Measurements from ENCODE around the gene HOXA10.

Gene HOXA10
- 0 reads per million in 4 donors for total RNA-seq

DNA sequence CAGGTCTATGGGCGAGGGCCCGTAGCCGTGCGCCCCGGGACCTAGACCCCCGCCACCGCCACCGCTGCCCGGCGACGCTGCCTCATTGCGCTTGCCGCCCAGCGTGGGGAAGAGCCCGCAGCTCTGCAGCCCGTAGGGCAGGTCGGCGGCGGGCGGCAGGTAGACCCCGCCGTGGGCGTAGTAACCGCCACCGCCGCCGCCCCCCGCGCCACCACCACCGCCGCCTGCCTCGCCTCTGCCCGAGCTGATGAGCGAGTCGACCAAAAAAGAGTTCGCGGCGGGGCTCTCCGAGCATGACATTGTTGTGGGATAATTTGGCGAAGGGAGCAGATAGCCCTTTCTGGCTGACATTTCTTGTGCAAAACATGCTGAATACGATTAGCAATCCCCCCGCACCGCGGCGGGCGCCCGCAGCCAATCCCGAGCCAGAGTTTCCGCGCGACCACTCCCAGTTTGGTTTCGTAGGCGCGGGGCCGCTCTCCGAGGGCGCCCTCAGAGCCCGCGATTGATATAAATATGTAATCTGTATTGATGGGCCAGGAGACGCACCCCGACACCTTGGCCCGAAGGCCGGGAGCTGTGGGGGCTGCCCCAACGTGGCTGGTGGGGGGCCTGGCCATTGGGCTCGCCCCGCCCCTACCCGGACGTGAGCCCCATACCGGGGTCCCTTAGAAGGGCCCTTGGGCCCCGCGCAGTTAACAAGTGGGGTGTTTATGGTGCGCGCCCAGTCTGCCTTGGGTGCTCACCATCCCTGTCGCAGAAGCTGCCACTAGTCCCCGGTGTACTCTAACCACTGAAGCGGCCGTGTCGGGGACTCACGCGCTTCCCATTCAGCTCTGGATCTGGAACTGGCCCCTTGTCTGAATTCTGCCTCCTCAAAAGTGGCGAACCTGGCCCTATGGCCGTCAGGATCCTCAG lies at the start of gene HOXA10:
TSS of gene HOXA10 (minus strand) at position 365 of the 918 bp plus-strand sequence. CDS start at position 351, 14 bp downstream.
- no peak for DNase-seq

DNA sequence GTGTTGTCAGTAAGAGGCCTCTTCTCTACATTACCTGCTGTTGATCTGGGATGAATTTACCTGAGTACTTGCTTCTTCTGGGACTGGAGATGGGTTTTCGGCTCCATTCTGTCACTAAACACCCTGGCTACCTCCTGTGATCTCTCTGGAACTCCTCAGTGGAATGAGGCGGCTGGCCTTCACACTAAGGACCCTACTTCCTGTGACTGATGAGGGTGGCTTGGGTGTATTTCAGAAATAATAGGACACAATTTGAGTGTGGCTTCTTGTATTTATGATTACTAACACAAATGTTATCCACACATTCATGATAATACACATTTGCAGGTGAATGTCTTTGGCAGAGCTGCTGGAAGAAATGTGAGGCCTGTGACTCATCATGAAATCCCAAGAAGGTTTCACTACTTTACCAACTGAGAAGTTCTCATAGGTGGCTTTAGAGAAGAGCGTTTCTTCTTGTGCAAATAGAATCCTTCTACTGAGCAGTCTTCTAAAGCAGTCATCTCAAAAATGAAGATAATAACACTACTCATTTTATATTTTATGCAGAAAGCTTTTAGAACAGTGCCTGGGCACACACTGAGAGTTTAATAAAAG lies 47.2 kb upstream of the HOXA10 start:
- DNase-seq = no peak

DNA sequence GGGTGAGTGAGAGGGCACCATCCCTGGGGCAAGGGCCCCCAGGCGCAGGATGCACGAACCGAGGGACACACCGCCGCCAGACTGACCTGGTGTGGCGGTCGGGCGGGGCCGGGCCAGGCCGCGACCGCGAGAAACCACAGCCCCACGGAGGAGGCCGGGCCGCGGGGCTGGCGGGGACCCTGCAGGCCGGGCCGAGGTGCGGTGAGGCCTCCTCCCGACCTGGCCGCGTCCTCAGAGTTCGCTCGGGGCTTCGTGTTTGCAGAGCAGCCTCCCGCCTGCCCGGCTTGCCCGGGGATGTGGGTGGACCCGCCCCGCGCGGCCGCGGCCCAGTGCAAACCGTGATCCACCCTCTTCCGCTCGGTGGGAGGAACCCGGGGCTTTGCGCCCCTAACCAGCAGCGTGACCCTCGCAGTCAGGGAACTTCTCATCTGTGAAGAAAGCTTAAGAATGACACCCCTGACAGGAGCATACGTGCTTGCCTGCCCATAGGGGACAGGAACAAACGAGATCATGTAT lies 46.4 kb upstream of the HOXA10 start:
- no peak for DNase-seq

DNA sequence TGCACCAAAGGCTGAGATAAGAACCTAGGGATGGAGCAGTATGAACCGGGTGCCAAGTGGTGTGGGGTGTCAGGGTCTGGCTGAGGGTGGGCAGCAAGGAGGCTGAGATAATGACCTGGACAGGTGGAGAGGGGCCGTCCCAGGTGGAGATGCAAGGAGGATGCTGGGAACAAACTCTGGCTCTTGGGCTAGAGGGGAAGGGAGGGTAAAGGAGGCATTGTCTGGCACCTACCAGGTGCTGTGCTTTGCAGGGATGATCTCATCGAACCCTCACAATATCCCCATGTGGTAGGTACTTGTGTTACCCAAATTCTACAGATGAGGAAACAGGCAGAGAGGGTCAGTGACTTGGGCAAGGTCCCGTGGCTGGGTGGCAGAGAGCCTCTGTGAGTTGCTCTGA lies 45.7 kb upstream of the HOXA10 start:
- no peak for DNase-seq

DNA sequence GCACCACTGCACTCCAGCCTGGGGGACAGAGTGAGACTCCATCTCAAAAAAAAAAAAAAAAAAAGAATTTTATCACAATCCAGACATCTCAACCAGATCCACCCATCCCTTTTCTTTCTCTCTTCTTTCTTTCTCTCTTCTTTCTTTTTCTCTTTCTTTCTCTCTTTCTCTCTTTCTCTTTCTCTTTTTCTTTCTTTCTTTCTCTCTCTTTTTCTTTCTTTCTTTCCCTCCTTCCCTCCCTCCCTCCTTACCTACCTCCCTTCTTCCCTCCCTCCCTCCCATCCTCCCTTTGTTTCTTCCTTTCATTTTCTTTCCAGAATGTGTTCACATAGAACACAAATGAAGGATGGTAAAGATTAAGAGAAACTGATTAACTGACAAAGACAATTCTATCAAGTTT lies 43.8 kb upstream of the HOXA10 start:
- DNase-seq = no peak

DNA sequence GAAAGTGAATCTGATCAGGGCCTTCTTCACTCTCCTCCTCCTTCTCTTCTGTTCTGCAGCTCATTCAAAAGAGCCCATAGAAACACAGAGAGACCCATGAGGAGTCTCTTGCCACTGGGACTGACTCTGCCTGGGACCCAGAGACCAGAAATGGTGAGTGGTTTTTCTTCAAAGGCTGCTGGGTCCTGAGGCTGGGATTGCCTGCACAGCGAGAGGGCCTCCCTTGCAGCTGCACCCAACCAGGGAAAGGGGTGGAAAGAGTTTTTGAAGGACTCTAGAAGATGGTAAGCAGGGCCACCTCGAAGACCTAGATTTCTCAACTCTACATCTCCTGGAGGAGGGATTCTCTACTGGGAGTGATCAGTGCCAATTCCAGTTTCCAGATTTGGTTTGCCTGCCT lies 41.2 kb upstream of the HOXA10 start:
- DNase-seq = no peak

DNA sequence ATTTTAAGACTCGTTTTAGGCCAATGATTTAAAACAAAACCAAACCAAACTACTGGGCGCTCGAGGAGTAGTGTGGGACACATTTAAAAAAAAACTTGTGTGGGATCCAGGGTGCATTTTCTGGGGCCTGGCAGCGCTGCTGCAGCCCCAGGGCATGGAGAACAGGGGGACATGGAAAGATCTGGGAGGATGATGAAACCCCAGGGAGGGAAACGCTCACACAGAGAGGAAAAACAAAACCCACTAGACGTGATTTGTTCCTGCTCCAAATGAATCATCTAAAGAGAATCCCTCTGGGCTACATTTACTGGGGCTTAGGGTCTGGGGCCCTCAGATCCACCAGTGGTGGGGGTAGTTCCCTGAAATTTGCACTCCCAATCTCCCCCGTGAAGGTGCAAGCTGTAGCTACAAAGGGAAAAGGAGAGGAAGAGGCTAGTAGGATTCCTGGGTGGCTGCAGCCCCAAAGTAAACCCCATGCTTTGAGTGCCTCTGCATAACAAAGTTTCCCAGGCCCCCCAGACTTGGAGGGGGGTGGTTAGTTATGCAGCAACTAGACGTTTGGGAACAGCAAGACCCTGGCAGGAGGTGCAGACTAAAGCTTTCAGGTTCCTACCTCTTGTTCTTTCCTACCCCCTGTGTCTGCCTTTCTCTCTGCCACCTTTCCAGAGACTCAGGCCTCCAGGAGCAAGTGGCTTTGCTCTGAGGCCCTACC lies 40.3 kb upstream of the HOXA10 start:
- DNase-seq = no peak

DNA sequence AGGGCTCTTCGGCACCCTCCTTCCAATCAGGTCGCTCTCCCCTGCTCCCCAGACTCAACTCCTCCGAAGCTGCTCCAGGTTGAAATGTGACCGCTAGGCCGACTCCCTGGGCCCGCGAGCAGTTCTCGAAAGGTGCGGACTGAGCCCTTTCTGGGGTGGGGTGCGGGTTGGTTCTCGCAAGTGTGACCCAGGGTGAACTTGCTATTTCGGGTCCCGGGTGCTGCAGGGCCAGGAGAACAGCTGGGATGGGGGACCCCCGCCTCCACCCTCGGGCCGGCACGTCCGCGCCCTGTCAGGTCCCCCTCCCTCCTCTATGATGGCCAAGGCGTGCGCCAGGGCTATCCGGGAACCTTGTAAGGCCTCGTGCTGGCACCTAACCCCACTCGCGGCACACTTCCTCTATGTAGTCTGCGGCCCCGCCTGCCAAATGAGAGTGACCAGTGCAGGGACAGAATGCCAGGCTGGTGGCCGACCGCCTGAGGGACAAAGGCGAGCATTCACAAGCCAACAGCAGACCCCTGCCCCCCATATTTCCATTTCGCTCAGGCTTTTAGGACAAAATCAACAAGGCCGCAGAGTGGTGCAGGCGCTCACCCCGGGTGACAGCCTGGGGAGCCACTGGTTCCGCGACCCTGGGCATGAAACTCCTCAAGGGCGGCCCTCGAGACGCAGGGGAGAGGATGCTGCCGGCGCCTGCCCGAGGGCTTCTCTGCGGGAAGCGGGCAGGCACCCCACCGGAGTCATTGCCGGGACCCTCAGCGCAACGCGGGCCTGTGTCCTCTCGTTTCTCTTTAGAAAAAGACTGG lies 39.5 kb upstream of the HOXA10 start:
- no peak for DNase-seq

DNA sequence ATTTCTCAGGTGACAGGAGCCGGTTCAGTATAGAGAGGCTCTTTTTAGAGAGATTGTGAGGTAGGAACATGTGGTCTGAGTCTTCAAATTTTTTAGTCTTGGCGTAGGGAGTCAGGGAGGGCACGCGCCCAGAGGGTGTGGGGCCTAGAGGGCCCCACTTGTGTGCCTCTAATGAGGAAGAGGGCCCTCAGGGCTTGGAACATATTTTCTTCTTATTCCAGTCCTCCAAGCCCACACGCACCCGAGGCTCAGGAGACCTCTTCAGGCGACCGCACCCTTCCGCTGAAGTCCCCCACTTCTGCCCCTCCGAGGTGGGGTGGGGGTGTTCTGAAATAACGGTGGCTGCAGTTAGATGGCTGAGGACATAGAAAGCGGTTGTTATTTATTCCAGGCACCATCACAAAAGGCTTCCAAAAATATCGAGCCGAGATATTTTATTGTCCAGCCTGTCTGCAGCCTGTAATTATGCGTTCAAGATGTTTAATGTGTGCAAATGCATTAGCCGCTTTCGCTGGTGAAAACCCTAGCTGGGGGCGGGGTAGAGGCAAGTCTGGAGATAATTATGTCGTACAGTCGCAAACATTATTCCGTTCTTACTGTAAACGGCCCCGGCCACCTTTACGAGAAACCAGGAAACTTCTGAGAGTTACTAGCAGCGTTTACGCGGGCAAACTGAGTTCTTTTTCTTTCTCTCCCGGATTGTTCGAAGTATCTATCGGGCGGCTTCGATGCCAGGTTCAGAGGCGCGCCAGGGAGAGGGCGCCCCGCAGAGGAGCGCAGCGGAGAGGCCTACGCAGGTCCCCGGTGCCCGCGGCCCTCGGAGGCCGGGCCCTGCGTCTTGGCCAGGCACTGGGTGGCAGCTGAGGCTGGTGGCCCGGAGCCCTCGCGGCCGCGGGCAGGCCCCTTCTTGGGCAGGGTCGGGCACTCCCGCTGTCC lies 38.6 kb upstream of the HOXA10 start:
- no peak for DNase-seq

DNA sequence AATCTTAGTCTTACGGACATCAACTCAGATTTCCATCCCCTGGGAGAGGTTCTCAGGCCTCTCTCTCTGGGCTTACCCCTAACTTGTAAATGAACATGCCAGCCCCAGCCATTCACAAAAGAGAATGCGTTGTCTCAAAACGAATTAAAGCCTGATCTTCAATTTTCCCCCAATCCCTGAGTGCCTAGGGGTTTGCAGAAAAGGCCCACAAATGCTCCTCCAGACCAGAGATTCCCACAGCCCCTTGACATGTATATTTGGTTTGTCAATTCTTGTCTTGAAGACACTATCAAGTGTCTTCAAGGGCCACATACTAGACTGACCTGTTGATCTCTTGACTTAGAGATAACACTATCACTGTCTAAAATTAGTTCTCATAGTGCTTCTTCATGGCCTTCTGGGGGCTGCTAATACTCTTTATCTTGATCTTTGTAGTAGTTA lies 37.7 kb upstream of the HOXA10 start:
- DNase-seq = no peak

DNA sequence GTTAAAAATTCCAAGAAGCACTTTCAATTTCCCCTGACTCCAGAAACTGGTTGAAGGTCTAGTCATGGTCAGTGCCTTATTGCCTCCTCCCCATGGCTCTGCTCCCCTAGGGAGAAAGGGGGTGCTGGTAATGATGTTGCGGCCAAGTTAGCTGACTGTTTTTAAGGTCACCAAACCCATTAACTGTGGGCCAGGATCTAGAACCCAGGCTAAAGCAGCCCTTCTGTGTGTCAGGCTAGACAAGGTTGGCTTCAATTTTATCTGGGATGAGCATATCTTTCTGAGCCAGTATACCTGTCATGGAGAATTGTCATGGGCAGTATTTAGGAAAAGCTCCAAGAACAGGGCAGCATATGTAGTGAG lies 36.9 kb upstream of the HOXA10 start:
- no peak for DNase-seq

DNA sequence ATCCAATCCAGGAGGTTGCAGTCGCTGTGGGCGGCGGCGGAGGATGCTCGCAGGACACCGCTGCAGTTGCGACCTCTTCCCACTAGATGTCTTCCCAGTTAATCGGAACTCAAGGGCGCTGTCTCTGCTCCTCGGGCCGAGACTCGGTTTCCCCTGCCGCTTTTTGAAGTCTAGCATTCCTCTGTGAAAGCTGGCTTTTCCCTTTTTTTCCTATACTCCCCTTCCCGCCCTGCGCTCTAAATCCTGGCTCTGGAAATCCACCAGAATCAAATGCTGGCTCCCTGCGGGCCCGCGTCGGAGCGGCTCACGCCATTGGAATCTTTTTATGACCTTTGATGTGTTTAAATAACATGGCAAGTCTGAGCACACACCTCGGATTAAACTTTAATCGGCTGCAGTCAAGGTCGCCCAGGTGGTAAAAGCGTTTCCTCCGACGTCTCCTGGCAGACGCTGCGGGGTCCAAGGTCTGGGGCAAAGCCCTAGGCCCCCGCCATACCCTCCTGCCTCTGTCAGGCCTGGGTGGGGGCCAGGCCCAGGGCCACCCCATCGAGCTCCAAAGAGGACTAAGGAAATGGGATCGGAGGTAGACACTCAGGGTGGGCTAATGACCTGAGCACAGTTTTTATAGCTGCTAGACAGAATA lies 36.4 kb upstream of the HOXA10 start:
- DNase-seq = peak in 1 of 5 donors; percentile 17

DNA sequence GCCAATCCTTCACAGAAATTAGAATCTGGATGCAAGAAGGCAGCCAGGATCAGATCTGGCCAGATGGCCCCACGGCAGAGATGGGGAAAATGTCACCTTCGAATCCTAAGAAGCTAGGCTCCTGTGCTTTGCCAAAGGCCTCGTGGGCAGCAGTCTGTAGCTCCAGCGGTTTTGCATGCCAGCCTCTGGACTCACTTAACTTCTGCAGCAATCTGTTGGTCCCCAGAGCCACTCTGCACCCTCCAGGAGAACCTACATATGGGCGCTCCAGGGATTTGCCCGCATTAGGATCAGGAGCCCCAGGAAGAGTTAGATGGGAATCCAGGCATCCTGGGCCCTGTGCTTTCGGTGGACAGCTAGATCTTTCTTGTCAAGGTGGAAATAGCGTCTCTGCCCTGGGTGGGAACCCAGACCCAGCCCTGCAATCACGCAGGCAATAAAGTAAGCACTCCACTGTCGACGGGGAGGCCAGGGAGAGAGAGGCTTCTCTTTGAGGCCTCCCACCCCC lies 35.9 kb upstream of the HOXA10 start:
- DNase-seq = no peak

DNA sequence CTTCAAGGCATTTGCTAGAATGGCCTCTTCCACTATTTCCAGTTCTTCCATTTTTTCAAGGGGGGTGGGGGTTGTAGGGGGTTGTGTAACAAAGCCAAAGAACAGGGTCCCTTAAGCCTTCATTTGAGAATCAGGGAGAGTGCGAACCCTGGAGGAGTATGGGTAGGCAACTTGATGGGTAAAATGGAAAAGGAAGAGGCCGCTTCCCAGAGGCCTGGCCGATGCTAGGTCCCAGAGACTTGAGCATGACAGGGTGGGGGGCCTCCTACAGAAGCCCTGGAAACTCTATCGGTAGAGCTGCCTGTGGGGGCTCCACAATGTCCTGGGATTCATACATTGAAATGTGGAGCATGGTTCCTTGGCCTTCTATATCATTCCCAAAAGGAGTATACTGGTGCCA lies 34.9 kb upstream of the HOXA10 start:
- no peak for DNase-seq

DNA sequence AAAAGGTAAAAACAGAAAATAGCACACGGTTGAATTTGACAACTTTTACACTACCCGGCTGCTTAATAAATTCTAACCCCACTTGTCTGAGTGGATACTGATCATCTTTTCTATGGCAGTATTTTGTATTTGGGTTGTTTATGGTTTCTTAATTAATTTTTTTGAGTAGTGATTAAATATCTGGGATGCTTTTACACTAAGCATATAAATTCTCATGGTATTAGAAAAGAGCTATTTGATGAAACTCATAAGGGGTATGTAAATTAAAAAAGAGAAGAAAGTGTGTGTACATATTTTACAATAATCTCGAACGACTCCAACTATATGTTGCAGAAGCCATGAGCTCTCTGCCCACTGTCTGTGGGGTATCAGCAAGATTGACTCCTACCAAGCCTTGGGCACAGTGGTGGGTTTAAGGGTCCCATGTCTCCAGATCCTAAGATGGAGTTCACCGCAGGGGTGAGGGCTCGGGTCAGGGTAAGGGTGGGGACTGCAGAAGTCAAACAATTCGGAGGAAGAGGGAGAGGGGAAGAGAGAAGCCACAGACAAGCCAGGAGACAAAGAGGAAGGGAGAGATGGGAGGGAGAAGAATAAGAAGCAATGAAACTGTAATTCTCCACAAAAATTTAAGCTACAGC lies 33.3 kb upstream of the HOXA10 start:
- no peak for DNase-seq

DNA sequence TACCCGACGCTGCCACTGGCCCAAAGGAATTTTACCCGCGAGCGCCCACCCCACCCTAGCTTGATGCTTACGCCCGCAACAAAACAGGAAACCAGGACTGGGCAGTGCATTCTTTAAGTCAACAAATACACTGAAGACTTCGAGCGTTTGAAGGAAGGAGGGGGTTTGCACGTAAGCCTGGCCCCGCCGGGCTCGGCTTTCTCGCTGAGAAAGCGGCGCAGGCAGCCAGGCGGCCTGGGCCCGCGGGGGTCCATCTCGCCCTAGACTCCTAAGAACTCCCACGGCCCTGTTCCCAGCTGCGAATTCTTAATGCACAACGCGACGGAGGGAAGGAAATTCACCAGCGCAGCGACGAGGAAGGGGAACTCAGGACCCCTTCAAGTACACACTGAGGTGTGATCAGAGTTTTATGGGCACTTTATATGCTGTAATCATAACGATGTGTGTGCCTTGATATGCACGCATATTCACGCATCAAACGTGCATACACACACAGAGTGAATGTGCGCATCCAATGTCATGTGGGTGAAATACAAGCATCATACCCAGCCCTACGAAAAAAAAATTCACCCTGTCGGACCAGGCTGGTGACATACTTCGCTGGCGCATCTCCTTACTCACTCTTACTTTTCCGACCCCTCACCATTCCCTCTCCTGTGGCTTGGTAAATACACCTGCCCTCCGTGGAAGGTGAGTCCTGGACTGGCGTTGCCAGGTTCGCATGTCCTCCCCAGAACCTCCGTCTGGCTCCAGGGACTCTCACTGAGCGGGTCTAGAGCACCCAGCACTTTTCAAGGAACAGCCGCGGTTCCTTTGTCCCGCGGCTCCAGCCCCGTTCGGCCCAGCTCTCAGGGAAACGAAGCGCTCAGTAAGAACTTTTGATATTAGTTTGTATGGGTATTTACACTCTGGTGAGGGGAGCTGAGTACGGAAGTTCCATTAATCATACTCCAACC lies 31.5 kb upstream of the HOXA10 start:
- no peak for DNase-seq

DNA sequence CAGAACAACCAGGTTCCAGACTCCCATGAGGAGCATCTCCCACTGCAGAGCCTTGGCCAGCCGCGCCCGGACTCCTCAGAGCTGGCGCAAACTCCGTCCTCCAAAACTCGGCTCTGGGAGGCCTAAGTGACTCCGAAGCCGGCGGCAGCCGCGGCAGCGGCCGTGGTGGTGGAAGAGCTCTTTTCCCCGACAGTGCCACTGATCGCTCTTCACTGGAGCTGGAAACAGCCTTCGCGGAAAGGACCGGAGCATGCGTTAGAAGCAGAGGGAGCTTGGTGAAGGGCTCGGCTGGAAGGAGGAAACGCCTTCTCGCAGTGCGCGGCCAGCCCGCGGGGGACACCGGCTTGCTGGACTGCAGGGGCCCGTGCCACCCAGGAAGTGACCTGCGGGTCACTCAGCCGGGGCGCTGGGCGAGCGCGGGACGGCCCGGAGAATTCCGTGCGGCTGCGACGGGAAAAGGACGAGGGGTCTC lies 30.8 kb upstream of the HOXA10 start:
- no peak for DNase-seq

DNA sequence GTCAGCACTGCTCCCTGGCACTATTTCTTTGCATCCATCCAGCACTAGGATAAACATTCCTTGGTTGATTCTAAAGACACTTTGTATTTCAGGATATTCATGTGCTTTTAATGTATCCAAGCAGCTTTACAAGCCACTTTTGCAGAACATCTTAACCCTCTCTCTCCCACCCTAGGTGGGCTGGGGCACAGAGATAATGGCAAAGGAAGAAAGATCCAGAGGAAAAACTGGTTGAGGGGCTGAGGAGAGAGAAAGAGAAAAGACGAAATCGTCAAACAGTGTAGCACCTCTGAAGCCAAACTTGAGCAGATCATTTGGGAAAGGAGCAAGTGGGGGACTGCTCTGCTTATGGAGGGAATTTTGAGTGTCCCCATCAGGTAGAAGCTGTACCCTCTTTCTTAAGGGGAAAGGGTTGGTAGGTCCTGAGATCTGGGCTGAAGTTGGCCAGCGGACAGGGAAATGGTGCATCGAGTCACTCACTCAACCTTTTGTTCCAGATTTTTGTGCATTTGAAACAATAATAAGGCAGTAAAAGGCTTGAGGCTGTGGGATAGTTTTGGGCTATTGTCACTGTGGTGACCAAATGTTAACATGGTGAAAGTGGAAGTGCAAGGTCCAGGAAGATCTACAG lies 30.0 kb upstream of the HOXA10 start:
- DNase-seq = no peak
